A549 (cell line): ENCODE measurements around the gene DPPA2. TPM values are rescaled to one million over a fixed set of nuclear protein-coding genes. Genes with fewer than 3 reads are reported as not detected.

Source experiments
- ATAC-seq, 2 experiments: fragments of 200-7000 bp in 1 of 2; fragments of >200 bp in 1 of 2; cut with Nextera tagmentation in 1 of 2; cut with Tn5 transposase in 1 of 2; 3 replicates each; pipeline versions ENCODE4 v1.8.0 to v1.9.1; 2018 to 2020; ENCODE audit warnings: mild to moderate bottlenecking in 1 of 2, moderate library complexity in 1 of 2
- CTCF ChIA-PET: fragments of 300-600 bp; sonication (Branson Sonifier 250); formaldehyde crosslinking; extraction: SDS; loops from one replicate; lab custom pipeline; 2021; ENCODE audit warnings: antibody characterized with exemption, inconsistent platforms; lab: Yijun Ruan, JAX
- POLR2A ChIA-PET: fragments of 350-600 bp; formaldehyde crosslinking; extraction: SDS; loops from one replicate; lab custom pipeline; 2021; ENCODE audit warnings: antibody characterized with exemption, inconsistent platforms; lab: Yijun Ruan, JAX
- DNase-seq, 2 experiments: peaks; one replicate each; pipeline versions ENCODE4 v3.0.0 to v3.0.0-alpha.2; 2011 to 2016; ENCODE audit warnings: low read depth in 1 of 2, low spot score in 1 of 2
- FAIRE-seq: peaks from 2 replicates; lab custom pipeline; 2011; peaks lifted over from hg19 to GRCh38; lab: Jason Lieb, UNC
- H3K27ac ChIP-seq, 2 experiments: fragments of >200 bp; sonication (Bioruptor Twin); formaldehyde crosslinking; 3 replicates each; pipeline ENCODE4 v1.5.1; 2016 to 2017
- H3K4me1 ChIP-seq: fragments of >200 bp; sonication (Bioruptor Twin); formaldehyde crosslinking; 3 replicates; pipeline ENCODE4 v1.6.1; 2016
- H3K4me2 ChIP-seq: fragments of >200 bp; sonication (Bioruptor Twin); formaldehyde crosslinking; 3 replicates; pipeline ENCODE4 v1.6.1; 2016
- H3K4me3 ChIP-seq: fragments of >200 bp; sonication (Bioruptor Twin); formaldehyde crosslinking; 3 replicates; pipeline ENCODE4 v1.5.1; 2016
- H3K9me3 ChIP-seq: fragments of >200 bp; sonication (Bioruptor Twin); formaldehyde crosslinking; 3 replicates; pipeline ENCODE4 v1.6.1; 2016
- CBX2 ChIP-seq: fragments of 200-600 bp; sonication (generic); IDR thresholded peaks from 2 replicates; pipeline ENCODE4 v1.6.1; 2016; ENCODE audit warnings: low read depth, mild to moderate bottlenecking, borderline replicate concordance
- CEBPB ChIP-seq, 2 experiments: fragments of >200 bp in 1 of 2; sonication (Bioruptor Twin) in 1 of 2; formaldehyde crosslinking in 1 of 2; IDR thresholded peaks; 2 replicates each; pipeline ENCODE4 v1.6.1; 2012 to 2016
- EHF ChIP-seq: fragments of 250-450 bp; sonication (Bioruptor Pico); IDR thresholded peaks from 2 replicates; pipeline ENCODE4 v1.5.0; 2020; ENCODE audit warnings: mild to moderate bottlenecking
- HOXA7 ChIP-seq: fragments of 250-450 bp; sonication (Bioruptor Pico); IDR thresholded peaks from 2 replicates; pipeline ENCODE4 v1.5.0; 2020; ENCODE audit warnings: mild to moderate bottlenecking, moderate library complexity
- HOXB5 ChIP-seq: fragments of 250-450 bp; sonication (Bioruptor Pico); IDR thresholded peaks from 2 replicates; pipeline ENCODE4 v1.5.0; 2020; ENCODE audit warnings: mild to moderate bottlenecking, moderate library complexity
- JUN ChIP-seq, 2 experiments: fragments of >200 bp; sonication (Bioruptor Twin); formaldehyde crosslinking; IDR thresholded peaks; 2 replicates in 1 of 2; 3 replicates in 1 of 2; pipeline ENCODE4 v1.6.1; 2016 to 2017
- KDM1A ChIP-seq: fragments of 200-600 bp; sonication (generic); IDR thresholded peaks from 2 replicates; pipeline ENCODE4 v1.6.1; 2016; ENCODE audit warnings: low read depth, mild to moderate bottlenecking
- MAZ ChIP-seq: fragments of 150-350 bp; IDR thresholded peaks from 2 replicates; pipeline ENCODE4 v1.6.1; 2014; ENCODE audit warnings: antibody characterized with exemption, low read depth, low read length, borderline replicate concordance
- MYC ChIP-seq: IDR thresholded peaks from 2 replicates; pipeline ENCODE4 v1.6.1; 2012; ENCODE audit warnings: mild to moderate bottlenecking, inconsistent platforms, low read length, improper control_type of control experiment, borderline replicate concordance
- NFE2L2 ChIP-seq: fragments of 150-350 bp; conservative IDR thresholded peaks from 2 replicates; pipeline ENCODE4 v1.6.1; 2014; ENCODE audit warnings: low read length
- NPAS2 ChIP-seq: fragments of 250-450 bp; sonication (Bioruptor Pico); IDR thresholded peaks from 2 replicates; pipeline ENCODE4 v1.8.0; 2022; ENCODE audit warnings: mild to moderate bottlenecking, moderate library complexity, borderline replicate concordance
- NR3C1 ChIP-seq: fragments of >200 bp; sonication (Bioruptor Twin); formaldehyde crosslinking; IDR thresholded peaks from 3 replicates; pipeline ENCODE4 v1.6.1; 2017
- PBX3 ChIP-seq: IDR thresholded peaks from 2 replicates; pipeline ENCODE4 v1.6.1; 2012
- POLR2A ChIP-seq: IDR thresholded peaks from 2 replicates; pipeline ENCODE4 v1.6.1; 2012; ENCODE audit warnings: mild to moderate bottlenecking, low read length
- POLR2AphosphoS2 ChIP-seq: conservative IDR thresholded peaks from 2 replicates; pipeline ENCODE4 v1.6.1; 2012; ENCODE audit warnings: low read length, improper control_type of control experiment, inconsistent platforms
- RAD21 ChIP-seq, 2 experiments: fragments of >200 bp in 1 of 2; sonication (Bioruptor Twin) in 1 of 2; formaldehyde crosslinking in 1 of 2; IDR thresholded peaks in 1 of 2; conservative IDR thresholded peaks in 1 of 2; 2 replicates in 1 of 2; 3 replicates in 1 of 2; pipeline ENCODE4 v1.6.1; 2012 to 2018; ENCODE audit warnings: inconsistent platforms in 1 of 2
- RNF2 ChIP-seq: fragments of 200-600 bp; sonication (generic); IDR thresholded peaks from 2 replicates; pipeline ENCODE4 v1.6.1; 2016; ENCODE audit warnings: low read depth, mild to moderate bottlenecking, antibody characterized with exemption, moderate library complexity, borderline replicate concordance
- TP53 ChIP-seq: fragments of 250-450 bp; sonication (Bioruptor Pico); IDR thresholded peaks from 2 replicates; pipeline ENCODE4 v1.5.0; 2021; ENCODE audit warnings: mild to moderate bottlenecking, moderate library complexity
- WGBS: methylation state at CpG from one replicate; pipeline ENCODE4 v1.1.6; 2017; ENCODE audit errors: missing lambda C conversion rate; 5-methylcytosine and 5-hydroxymethylcytosine counted together
- polyA plus RNA-seq, 4 experiments: library from polyadenylated mRNA; depleted of rRNA in 3 of 4; stranded (reverse); fragments of >200 nt; fragmentation: RNase III in 1 of 4; extraction: RNeasy Plus Mini Kit Qiagen cat#74134 plus additional on column Dnase treatment in 1 of 4; gene quantifications; 2 replicates in 3 of 4; 3 replicates in 1 of 4; pipeline ENCODE4 v1.2.3, GENCODE V29; 2011 to 2017
- TF ChIP-seq, protein P1 (sequence below): IDR thresholded peaks from 2 replicates; pipeline ENCODE4 v1.6.1; 2012; ENCODE audit warnings: low read depth, borderline replicate concordance

The DPPA2 gene
- polyA plus RNA-seq, 2 of the 4 experiments (the other 2 are of a cell fraction): not detected

GRCh38 chr3:109355625-109356441 lies 39.5 kb upstream of the DPPA2 start:
- 60% methylated on average over 8 of the region's 8 CpGs for WGBS
- Histone ChIP-seq H3K27ac (no peak overlapping the region), H3K4me2 (no peak overlapping the region), H3K4me1 (peaks cover 15% of the 10 kb centered on the region; the same call in 2 of the 3 replicates), H3K4me3 (no peak overlapping the region), H3K9me3 (no peaks in the 10 kb centered on the region; the same call in 2 of the 3 replicates)
- TF ChIP-seq NR3C1 (no peak), NPAS2 (no peak), EHF (CRISPR knock-in tag) (no peak)
- TF ChIP-seq, protein P1, sequence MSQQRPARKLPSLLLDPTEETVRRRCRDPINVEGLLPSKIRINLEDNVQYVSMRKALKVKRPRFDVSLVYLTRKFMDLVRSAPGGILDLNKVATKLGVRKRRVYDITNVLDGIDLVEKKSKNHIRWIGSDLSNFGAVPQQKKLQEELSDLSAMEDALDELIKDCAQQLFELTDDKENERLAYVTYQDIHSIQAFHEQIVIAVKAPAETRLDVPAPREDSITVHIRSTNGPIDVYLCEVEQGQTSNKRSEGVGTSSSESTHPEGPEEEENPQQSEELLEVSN: no peak
- ChIA-PET POLR2A (no interaction called here), CTCF (no interaction called here)
- no peak for ATAC-seq
- DNase-seq: no peak
- FAIRE-seq: no peak

- Histone ChIP-seq H3K4me2 (peak overlapping the region; percentile 37), H3K27ac (peak overlapping the region; percentile 29 to 34; a peak in 3 of 6 replicates), H3K4me1 (peaks cover 15% of the 10 kb centered on the region; the same call in 2 of the 3 replicates), H3K9me3 (no peaks in the 10 kb centered on the region; the same call in 2 of the 3 replicates), H3K4me3 (no peak overlapping the region)
- POLR2A ChIA-PET: no interaction called here
- WGBS: 13% methylated on average over 2 of the region's 2 CpGs
- TF ChIP-seq JUN (IDR thresholded peaks at IDR 0.05): no peak
- TF ChIP-seq POLR2A: no peak
- no peak for TF ChIP-seq RAD21 (conservative IDR thresholded peaks at IDR 0.05 in 1 of 2, IDR thresholded peaks at IDR 0.05 in 1 of 2)
- TF ChIP-seq CBX2: no peak
- no peak for TF ChIP-seq NR3C1
- TF ChIP-seq HOXB5 (CRISPR knock-in tag): no peak
- no peak for TF ChIP-seq NFE2L2
- no peak for TF ChIP-seq CEBPB (IDR thresholded peaks at IDR 0.05)
- TF ChIP-seq EHF (CRISPR knock-in tag): no peak
- no peak for TF ChIP-seq TP53 (CRISPR knock-in tag)
- no peak for TF ChIP-seq KDM1A
- TF ChIP-seq PBX3: no peak
- no peak for TF ChIP-seq MAZ
- no peak for TF ChIP-seq HOXA7 (CRISPR knock-in tag)
- CTCF ChIA-PET: interaction anchor here (0.8 to 1.5 kb wide), 3 partner anchors 10 to 43 kb away, joined by 3 to 4 read pairs (median 3); no protein-coding TSS in a partner anchor
- ATAC-seq (no peak), DNase-seq (peak in 1 of 2 experiments; percentile 31), FAIRE-seq (no peak)
Measured at GRCh38 chr3:109353057-109353456, 36.7 kb upstream of the DPPA2 start.

GRCh38 chr3:109351231-109351630 lies 34.9 kb upstream of the DPPA2 start:
- Histone ChIP-seq H3K4me1 (peaks cover 15% of the 10 kb centered on the region; the same call in 2 of the 3 replicates), H3K4me3 (no peak overlapping the region), H3K9me3 (no peaks in the 10 kb centered on the region; the same call in 2 of the 3 replicates), H3K27ac (no peak overlapping the region), H3K4me2 (no peak overlapping the region)
- FAIRE-seq (no peak), DNase-seq (no peak), ATAC-seq (no peak)
- ChIA-PET CTCF (no interaction called here), POLR2A (no interaction called here)
- TF ChIP-seq POLR2AphosphoS2: no peak
- no peak for TF ChIP-seq RNF2
- TF ChIP-seq CEBPB (IDR thresholded peaks at IDR 0.05): 0 out of 4 replicates have a peak, but pooled peaks of 1 of the 2 experiments have one; percentile 15
- TF ChIP-seq MYC: no peak
- no peak for TF ChIP-seq POLR2A
